ENCODE measurements around the gene IQGAP3.

The IQGAP3 gene

DNA sequence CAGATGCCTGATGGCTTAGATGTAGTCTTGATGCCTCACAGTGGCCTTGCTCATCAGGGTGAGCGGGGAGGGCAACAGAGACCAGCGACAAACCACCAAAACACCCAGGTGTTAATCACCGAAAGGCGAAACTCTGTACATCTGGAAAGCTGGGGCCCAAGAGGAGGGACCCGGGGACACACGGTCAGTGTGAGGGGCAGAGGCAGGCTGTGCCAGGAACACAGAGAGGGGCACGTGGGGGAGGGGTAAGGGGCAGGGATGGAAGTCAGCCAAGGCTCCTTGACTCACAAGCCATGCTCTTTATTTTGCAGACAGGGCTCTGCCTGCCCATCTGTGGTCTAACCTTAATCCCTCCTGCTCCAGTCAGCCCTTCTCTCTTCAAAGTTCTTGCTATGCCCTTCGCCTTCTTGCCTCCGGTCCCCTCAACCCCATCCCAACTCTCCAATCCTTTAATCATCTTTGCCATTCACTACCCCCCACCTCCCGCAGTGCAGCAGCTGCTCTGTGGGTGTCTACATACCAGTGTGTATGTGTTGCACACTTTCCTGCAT, 76.1 kb downstream of the IQGAP3 start:
- DNase-seq (ENCODE audit: low spot score): no peak

DNA sequence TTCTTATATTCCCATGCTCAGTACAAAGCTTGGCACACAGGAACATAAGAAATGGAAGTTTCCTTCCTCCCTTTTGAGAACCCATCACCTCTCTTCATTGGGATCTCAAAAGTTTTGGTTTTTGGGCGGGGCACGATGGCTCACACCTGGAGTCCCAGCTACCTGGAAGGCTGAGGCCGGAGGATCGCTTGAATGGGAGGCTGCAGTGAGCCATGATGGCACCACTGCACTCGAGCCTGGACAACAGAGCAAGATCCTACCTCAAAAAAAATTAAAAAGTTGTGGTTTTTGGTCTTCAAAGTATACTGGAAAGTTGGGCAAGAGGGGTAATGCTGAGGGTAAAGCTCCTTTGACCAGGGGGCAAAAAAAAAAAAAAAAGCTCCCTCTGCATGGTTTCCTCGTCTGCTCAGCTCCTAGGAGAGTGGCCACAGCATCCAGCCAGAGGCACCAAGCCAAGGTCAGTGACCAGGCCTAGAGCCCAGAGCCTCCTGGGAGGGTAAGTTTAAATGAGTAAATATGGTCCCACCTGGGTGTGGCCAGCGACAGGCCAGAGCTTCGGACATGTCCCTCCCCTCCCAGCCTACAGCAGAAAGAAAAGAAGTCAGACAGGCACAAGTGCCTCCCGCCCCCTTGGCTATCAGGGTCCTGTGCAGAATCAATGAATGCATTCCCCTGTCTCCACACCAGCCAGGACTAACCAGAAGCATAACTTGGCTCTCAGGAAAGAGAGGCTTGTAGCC, 76.8 kb downstream of the IQGAP3 start:
- no peak for DNase-seq (ENCODE audit: low spot score)

DNA sequence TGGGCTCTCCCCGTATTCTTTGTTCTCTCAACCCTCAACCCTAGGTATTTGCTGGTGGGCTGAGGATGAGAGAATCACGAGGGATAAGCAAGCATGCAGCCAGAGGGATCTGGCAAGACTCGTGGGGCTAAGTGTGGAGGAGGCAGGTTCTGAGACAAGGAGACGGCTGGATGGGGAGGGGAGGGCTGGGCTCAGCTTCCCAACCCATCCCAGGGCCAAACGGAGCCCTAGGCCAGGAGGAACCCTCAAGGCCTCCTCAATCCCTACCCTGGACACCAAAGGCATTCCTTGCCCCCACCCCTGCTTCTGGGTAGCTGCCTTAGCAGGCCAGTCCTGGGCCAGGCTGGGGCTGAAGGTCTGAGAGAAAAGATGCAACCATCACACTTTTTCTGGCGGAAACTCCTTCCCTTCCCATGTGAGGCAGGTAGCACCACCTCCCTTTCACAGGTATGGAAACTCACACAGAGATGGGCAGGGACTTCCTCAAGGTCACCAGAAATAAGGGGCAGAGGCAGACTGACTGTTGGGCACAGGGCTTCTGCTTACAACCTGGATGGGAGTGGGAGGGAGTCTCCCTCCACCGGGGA, 78.0 kb downstream of the IQGAP3 start:
- no peak for DNase-seq (ENCODE audit: low spot score)

DNA sequence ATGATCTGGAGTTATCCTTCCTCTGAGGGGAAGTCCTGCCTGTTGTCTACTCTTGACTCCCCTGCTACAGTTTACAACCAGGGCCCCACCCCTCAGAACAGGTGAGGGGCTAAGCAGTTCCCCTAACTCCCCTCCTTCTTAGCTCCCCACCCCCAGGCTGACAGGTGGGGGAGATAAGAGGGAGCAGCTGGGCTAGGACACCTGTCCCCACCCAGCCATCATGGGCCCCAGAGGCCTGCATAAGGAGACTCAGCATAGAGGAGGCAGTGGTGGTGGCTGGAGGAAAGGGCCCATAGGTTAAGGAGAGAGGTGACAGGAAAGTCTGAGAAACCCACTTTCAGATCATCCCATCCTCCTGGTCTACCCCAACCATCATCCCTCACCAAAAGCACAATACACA, 78.6 kb downstream of the IQGAP3 start:
- DNase-seq (ENCODE audit: low spot score): no peak

DNA sequence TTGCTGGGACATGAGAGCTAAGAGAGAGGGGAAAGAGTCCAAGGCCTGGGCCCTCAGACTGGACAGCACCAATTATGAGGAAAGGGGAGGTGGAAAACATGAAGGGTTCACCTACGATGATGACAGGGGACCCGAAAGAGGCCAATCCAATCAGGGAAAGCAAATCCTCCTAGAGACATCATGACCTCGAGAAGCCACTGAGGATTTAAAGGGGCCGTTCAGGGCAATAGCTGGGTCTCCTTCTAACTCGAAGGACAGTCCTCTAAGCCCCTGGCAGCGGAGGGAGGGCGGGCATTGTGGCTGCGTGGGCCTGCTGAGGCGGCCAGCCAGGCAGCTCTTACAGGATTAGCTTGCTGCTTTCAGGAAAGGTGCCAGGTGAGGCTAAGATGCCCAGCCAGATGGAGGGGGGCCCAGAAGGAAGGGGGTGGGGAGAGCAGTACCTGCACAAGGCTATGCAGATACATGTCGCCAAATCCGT, 79.2 kb downstream of the IQGAP3 start:
- no peak for DNase-seq (ENCODE audit: low spot score)

DNA sequence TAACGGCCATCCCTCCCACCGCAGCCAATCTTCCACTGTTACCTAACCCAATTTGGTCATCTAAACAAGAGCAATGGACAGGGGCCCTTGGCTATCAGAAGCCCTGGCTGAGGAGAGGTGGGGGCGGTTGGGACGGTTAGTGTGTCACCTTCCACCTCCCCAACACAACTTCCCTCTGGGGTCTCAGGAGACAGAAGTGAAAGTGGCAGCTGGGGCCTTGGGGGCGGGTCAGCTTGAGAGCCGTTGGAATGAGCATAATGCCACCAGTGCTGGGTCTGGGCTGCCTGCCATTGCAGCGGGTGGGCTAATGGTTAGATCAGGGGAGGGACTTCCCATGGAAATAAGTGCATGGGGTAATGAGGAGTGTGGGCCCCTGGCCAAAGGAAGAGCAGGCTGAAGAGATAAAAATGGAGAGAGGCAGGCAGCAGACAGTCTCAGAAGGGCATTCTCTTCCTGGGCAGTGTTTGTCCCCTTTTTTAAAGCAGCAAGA, 79.7 kb downstream of the IQGAP3 start:
- no peak for DNase-seq (ENCODE audit: low spot score)

DNA sequence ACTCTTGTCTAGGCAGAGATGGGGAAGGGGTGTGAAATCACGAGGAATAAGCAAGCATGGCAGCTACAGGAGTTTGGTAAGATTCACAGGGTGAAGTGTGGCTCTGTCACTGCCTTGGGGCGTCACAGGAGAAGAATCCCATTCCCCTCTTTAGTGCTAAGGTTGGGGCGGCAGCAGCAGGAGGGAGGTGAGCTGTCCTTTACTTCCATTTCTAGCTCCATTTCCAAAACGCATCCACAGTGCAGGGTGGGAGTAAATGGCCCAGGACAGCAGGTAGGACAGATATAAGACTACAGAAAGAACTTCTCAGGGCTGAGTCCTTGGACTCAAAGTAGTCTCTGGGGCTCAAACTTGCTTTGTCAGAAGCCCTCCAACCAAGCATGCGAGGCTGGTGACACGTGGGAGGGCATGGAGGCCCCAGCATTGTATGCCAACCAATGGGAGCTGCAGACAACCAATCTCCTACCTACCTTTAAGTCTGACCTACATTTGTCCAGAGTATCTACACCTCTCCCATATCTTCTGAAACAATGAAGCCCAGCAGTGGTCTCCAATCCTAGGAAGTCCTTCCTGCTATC, 80.3 kb downstream of the IQGAP3 start:
- no peak for DNase-seq (ENCODE audit: low spot score)

DNA sequence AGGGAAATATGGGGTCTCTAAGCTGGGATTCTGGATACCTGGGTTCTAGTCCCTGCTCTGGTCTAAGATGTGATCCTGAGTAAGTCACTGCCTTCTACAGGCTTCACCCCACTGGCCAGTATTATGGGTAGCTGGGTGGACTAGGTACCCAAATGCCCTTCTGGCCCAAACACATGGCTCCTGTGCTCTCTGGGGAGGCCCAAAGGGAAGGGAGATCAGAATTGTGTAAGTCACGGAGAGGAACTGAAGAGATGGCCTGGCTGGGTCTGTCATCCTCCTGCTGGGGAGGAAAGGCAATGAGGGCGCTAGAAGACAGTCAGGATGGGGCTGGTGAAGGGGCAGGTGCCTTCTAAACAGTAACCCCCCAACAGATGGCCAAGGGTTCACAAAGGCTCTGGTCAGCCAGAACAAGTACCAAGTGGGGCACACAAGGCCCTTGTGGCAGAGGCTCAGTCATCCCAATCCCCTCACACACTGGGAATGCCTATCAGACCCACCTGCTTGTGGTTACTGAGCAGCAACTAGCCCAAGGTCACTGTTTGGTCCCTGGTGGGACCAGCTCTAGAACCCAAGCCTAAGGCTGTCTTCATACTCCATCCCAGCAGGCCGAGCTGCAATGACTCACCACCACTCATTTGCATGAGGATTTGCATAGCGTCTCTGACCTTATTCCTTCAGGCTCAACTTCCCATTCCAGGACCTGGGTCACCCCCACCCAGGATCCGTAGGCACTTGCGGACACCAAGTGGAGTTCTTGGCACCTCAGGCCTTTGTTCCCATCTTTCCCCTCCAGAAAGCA, 81.0 kb downstream of the IQGAP3 start:
- DNase-seq (ENCODE audit: low spot score): no peak

DNA sequence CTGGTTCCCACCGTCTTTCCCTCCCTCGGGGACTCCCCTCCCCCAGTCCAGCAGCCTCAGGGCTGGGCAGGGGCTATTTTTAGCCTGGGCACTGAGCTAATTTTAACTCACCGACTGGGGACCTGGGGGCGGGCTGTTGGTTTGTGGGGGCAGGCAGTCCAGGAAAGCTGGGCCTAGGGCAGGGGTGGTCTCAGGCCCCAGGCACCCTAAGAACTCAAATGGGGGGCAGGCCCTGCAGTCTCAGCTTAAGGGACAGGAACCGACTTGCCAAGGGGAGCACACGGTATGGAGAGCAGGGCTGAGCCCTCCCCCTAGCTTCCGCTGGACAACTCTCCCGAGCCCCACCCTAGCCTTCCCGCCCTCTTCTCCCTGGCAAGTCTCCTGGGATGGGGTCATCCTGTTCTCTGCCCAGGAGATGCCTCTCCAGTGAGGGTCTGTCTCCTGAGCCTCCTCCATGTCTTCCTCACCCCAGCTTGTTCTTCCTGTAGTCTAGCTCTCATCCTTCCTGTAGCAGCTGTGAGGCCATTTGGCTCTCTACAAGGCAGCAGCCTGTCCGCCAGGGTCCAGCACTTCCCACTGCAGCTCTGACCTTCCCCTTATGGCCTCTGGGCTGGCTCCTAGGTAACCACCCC, 81.8 kb downstream of the IQGAP3 start:
- DNase-seq (ENCODE audit: low spot score): peak; percentile 86

DNA sequence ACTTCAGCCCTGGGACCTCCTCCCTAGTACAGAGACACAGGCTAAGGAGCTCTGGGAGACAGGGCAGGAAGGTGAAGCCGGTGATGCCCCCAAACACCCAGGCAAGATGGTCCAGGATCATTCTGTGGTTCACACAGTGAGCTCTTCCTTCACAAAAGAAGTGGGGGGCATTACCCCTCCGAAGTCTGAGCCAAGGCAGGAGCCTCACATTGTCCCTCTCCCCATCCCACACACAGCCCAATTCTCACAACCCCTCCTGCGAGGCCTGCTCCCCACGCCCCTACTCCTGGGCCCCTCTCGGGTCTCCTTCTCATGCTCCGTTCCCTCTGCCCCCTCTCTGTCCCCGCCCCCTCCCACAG, 82.5 kb downstream of the IQGAP3 start:
- DNase-seq (ENCODE audit: low spot score): no peak

DNA sequence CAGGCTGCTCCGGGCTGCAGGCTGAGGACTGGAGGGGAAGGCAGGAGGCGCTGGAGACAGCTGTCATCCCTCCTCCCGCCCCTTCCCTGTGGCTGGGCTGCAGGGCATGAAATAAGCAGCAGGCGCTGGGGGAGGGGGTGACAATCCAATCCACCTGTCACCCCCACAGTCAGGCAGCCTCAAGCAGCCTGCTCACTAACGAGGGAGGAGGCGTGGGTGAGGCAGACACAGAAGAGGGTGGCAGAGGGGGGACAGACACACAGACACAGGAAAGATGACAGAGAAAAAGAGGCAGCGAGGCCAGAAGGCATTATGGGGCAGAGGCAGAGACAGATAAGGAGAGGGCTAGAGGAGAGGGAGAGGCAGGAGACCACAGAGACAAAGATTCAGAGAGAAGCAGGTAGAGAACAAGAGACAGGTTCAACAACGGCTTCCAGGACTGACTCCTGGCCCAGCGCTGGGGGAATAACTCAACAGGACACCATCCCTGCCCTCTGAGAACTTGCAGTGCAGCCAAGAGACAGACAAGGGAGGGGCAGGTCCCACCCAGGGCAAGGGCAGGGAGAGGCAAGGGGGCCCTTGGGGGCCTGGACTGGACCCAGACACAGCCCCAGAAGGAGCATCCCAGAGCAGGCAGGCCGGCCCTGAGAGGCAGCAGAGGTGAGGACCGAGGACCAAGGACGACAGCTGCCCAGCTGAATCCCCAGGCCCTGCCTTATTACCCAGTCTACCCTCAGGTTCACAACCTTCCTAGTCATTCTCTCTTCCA, 83.0 kb downstream of the IQGAP3 start:
- peak; percentile 69 for DNase-seq (ENCODE audit: low spot score)

DNA sequence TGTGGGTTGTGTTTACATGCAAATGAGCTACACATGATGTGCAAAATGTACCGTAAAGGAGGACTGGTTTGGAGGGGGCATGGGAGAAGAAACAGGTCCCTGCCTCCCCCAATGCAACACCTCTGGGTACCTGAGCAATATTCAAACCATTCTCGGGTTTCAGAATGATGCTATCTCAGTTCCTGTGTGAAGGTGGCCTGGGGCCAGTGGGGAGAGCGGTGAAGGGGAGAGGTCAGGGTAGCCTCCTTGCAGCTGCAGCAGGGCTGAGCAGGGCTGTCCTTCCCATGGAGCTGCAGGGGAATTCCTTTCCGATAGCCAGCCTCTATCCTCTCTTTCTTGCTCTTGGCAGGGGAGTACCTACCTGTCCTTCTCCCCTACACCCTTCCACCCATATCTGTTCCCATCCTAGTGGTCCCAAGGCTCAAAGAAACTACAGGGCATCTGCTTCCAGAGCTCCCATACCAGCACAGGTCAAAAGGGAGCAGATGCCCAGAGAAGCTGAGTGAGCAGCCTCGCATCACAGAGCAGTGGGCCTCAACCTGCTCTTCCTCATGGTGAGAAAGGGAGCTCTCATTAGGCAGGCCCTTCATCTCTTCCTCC, 83.7 kb downstream of the IQGAP3 start:
- DNase-seq (ENCODE audit: low spot score): no peak

DNA sequence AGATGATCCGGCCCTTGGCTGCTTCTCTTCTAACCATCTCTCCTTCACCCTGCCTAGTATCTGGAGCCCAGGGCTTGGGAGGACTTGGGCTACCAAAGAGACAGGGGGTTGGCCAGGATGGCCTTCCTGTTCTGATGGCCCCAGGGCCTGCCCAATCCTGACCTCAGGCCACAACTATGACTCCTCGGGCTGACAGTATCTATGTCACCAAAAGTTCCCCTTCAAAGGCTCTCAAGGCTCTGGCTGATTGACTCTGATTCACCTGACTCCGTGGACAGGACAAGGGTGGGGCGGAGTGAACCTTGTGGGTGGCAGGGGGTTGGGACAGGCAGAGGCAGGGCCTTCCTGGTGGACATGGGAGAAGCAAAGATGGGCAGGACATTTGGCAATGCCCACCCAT, 84.5 kb downstream of the IQGAP3 start:
- no peak for DNase-seq (ENCODE audit: low spot score)

DNA sequence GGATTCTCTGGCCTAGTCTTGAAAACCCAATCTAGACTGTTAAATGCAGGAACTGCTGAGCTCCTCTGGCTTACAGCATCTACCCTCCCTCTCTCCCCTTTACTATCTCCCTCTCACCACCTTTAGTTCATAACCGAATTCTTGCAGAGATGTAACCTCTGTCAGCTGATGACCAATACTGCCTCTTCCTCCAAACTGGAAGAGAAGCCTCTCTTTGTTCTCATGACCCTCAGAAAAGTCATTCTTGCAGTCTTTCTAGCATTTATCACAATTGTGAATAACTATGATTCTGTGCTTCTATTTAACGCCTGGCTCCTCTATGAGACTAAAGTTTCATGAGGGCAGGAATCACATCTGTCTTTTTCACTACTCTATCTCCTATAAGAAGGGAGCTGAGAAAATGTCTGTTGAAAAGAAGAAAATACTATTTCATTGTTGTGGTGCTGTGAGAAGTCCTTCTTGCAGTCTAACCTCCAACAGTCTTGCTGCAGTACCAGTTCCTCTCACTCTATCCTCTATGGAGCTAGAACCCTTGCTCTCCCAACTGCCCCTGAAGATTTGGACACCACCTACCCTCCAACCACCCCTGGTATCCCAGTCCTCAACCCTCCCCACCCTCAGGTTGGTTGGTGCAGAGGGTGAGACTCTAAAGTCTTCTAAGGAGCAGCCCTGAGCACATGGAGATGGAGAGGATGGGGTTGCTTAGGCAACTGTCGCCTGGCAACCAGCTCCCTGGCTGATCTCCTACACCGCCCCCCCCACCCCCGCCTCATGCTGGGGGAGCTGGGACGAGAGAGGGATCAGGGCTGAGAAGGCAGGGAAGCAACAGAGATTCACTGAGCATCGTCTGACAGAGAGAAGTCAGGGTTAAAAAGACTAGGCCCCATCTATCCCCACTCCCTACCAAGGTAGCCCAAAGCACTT, 85.7 kb downstream of the IQGAP3 start:
- DNase-seq (ENCODE audit: low spot score): no peak

DNA sequence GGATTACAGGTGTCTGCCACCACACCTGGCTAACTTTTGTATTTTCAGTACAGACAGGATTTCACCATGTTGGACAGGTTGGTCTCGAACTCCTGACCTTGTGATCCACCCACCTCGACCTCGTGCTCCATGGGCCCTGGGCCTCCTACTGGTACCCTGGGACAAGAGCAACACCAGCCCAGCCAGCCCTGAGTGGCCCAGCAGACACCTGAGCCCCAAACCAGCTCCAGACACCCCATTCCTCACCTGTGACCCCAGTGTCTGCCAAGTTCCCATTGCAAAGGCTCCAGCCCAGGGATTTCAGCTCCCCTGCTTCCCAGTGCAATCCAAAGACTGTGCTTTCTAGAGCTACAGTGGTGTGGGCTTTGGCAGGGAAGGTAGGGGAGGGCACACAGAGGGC, 86.4 kb downstream of the IQGAP3 start:
- DNase-seq (ENCODE audit: low spot score): no peak

DNA sequence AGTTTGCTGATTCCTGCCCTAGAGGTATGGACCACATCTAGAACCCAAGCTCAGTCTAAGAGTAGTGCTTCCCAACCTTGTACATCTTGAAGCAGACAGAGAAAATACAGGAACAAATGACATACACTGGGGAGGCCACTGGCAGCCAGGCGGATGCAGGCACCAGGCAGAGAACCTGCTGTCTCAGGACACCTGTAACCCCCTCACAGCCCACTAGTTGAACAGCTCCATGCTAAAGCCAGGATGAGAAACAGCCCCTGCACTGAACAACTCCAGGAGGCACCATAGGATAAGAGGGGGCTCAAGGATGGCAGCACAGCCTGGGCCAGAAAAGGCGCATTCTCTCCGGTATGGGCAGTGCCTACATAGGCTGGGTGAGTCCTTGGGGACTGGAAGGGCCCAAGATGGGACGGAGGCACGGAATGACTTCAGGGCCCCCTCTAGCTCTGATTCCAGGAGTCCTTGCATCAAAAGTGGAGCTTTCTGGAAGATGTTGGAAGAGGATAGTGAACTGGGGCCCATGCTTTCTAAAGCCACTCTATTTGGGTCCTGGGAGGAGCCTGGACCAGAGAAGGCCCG, 87.8 kb downstream of the IQGAP3 start:
- no peak for DNase-seq (ENCODE audit: low spot score)

DNA sequence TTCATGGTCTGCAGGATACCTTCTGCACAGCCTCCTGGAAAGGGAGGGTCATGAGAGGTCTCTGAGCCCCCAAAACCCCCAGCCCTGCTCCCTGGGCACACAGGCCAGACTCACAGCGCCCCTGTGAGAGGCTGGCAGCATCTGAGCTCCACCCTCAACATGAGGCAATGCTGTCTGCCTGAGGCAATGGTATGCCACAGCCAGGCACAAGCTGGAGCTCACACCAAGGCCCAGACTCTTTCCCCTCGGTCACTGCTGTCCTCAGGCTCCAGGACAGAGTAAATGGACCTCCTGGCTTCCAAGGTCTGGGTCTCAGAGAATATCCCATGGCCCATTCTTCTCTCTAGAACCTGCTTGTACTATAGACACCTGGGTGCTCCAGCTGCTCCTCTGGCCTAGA, 89.0 kb downstream of the IQGAP3 start:
- no peak for DNase-seq (ENCODE audit: low spot score)

DNA sequence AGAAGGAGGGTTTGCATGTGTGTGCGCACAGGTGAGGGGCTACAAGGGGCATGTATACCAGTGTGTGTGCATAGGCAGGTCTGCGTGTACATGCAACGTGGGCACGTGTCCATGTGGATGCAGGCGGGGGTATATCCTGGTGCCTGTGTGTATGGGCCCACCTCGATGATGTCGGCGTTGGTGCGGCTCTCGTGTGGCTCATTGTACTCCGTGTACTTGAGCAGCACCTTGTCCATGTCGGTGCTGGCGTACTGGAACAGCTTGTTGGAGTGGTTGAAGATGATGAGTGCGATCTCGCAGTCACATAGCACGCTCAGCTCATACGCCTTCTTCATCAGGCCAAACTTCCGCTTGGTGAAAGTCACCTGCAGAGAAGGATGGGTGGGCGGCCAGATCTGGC, 90.1 kb downstream of the IQGAP3 start:
- DNase-seq (ENCODE audit: low spot score): no peak

DNA sequence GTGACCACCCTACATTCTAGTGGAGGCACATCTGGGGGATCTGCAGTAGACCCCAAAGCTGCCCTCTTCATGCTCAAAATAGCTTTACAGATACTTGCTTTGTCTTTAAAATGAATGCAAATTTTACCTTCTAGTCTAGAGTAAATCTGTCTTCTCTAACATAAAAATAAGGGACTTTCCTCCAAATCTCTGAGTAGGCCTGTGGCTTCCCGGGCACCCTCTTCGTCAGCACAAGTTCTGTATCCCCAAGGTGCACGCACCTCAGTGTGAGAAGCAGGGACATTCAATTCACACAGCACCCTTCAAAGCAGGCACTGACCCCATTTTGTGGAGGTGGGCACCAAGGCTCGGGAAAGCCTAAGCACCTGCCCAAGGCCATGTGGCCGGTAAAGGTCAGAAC, 90.8 kb downstream of the IQGAP3 start:
- no peak for DNase-seq (ENCODE audit: low spot score)

Measured in hepatic stellate cell (primary cell).